ENCODE measurements around the gene RFTN1.

The RFTN1 gene

GRCh38 chr3:16401273-16401672 is 112.2 kb downstream of the RFTN1 start:
- Histone ChIP-seq H3K9me3 (ENCODE audit: control insufficient read depth in 1 of 2, low read length in 2 of 2) (no peaks in the 10 kb centered on the region), H3K27me3 (ENCODE audit: control insufficient read depth in 1 of 2, insufficient read depth in 2 of 2, low read length in 2 of 2) (no peaks in the 10 kb centered on the region), H3K4me1 (ENCODE audit: control insufficient read depth in 1 of 2, insufficient read depth in 2 of 2, low read length in 2 of 2) (peaks cover 0 to 4% of the 10 kb centered on the region in 2 donors), H3K36me3 (ENCODE audit: control insufficient read depth in 1 of 2, insufficient read depth in 2 of 2, low read length in 2 of 2) (no peaks in the 10 kb centered on the region), H3K27ac (ENCODE audit: low read depth, low read length) (no peak overlapping the region), H3K9ac (ENCODE audit: low read depth in 1 of 2, low read length in 2 of 2) (no peak overlapping the region), H3K4me3 (ENCODE audit: low read depth in 1 of 2, low read length in 2 of 2) (no peak overlapping the region)

- Histone ChIP-seq H3K4me1 (ENCODE audit: control insufficient read depth in 1 of 2, insufficient read depth in 2 of 2, low read length in 2 of 2) (peaks cover 0 to 4% of the 10 kb centered on the region in 2 donors), H3K36me3 (ENCODE audit: control insufficient read depth in 1 of 2, insufficient read depth in 2 of 2, low read length in 2 of 2) (no peaks in the 10 kb centered on the region), H3K4me3 (ENCODE audit: low read depth in 1 of 2, low read length in 2 of 2) (no peak overlapping the region), H3K9me3 (ENCODE audit: control insufficient read depth in 1 of 2, low read length in 2 of 2) (no peaks in the 10 kb centered on the region), H3K27ac (ENCODE audit: low read depth, low read length) (no peak overlapping the region), H3K27me3 (ENCODE audit: control insufficient read depth in 1 of 2, insufficient read depth in 2 of 2, low read length in 2 of 2) (no peaks in the 10 kb centered on the region), H3K9ac (ENCODE audit: low read depth in 1 of 2, low read length in 2 of 2) (no peak overlapping the region)
Measured at GRCh38 chr3:16400106-16400931, 113.2 kb downstream of the RFTN1 start.

- Histone ChIP-seq H3K27ac (ENCODE audit: low read depth, low read length) (no peak overlapping the region), H3K9me3 (ENCODE audit: control insufficient read depth in 1 of 2, low read length in 2 of 2) (no peaks in the 10 kb centered on the region), H3K27me3 (ENCODE audit: control insufficient read depth in 1 of 2, insufficient read depth in 2 of 2, low read length in 2 of 2) (no peaks in the 10 kb centered on the region), H3K9ac (ENCODE audit: low read depth in 1 of 2, low read length in 2 of 2) (no peak overlapping the region), H3K4me3 (ENCODE audit: low read depth in 1 of 2, low read length in 2 of 2) (no peak overlapping the region), H3K36me3 (ENCODE audit: control insufficient read depth in 1 of 2, insufficient read depth in 2 of 2, low read length in 2 of 2) (no peaks in the 10 kb centered on the region), H3K4me1 (ENCODE audit: control insufficient read depth in 1 of 2, insufficient read depth in 2 of 2, low read length in 2 of 2) (peaks cover 0 to 4% of the 10 kb centered on the region in 2 donors)
Measured at GRCh38 chr3:16399473-16399872, 114.0 kb downstream of the RFTN1 start.

- no peaks in the 10 kb centered on the region for H3K9me3 ChIP-seq (ENCODE audit: control insufficient read depth in 1 of 2, low read length in 2 of 2)
- no peaks in the 10 kb centered on the region for H3K36me3 ChIP-seq (ENCODE audit: control insufficient read depth in 1 of 2, insufficient read depth in 2 of 2, low read length in 2 of 2)
- H3K27ac ChIP-seq (ENCODE audit: low read depth, low read length) = no peak overlapping the region
- peaks cover 0 to 4% of the 10 kb centered on the region in 2 donors for H3K4me1 ChIP-seq (ENCODE audit: control insufficient read depth in 1 of 2, insufficient read depth in 2 of 2, low read length in 2 of 2)
- H3K4me3 ChIP-seq (ENCODE audit: low read depth in 1 of 2, low read length in 2 of 2) = no peak overlapping the region
- H3K27me3 ChIP-seq (ENCODE audit: control insufficient read depth in 1 of 2, insufficient read depth in 2 of 2, low read length in 2 of 2) = no peaks in the 10 kb centered on the region
- no peak overlapping the region for H3K9ac ChIP-seq (ENCODE audit: low read depth in 1 of 2, low read length in 2 of 2)
Measured at GRCh38 chr3:16398648-16399047, 114.9 kb downstream of the RFTN1 start.

GRCh38 chr3:16396202-16396601 is 117.3 kb downstream of the RFTN1 start:
- Histone ChIP-seq H3K4me3 (ENCODE audit: low read depth in 1 of 2, low read length in 2 of 2) (no peak overlapping the region), H3K4me1 (ENCODE audit: control insufficient read depth in 1 of 2, insufficient read depth in 2 of 2, low read length in 2 of 2) (peaks cover 0 to 4% of the 10 kb centered on the region in 2 donors), H3K36me3 (ENCODE audit: control insufficient read depth in 1 of 2, insufficient read depth in 2 of 2, low read length in 2 of 2) (no peaks in the 10 kb centered on the region), H3K27me3 (ENCODE audit: control insufficient read depth in 1 of 2, insufficient read depth in 2 of 2, low read length in 2 of 2) (no peaks in the 10 kb centered on the region), H3K9me3 (ENCODE audit: control insufficient read depth in 1 of 2, low read length in 2 of 2) (no peaks in the 10 kb centered on the region), H3K27ac (ENCODE audit: low read depth, low read length) (no peak overlapping the region), H3K9ac (ENCODE audit: low read depth in 1 of 2, low read length in 2 of 2) (no peak overlapping the region)

- Histone ChIP-seq H3K27ac (ENCODE audit: low read depth, low read length) (no peak overlapping the region), H3K9ac (ENCODE audit: low read depth in 1 of 2, low read length in 2 of 2) (no peak overlapping the region), H3K4me3 (ENCODE audit: low read depth in 1 of 2, low read length in 2 of 2) (no peak overlapping the region), H3K4me1 (ENCODE audit: control insufficient read depth in 1 of 2, insufficient read depth in 2 of 2, low read length in 2 of 2) (peaks cover 0 to 4% of the 10 kb centered on the region in 2 donors), H3K27me3 (ENCODE audit: control insufficient read depth in 1 of 2, insufficient read depth in 2 of 2, low read length in 2 of 2) (no peaks in the 10 kb centered on the region), H3K36me3 (ENCODE audit: control insufficient read depth in 1 of 2, insufficient read depth in 2 of 2, low read length in 2 of 2) (no peaks in the 10 kb centered on the region), H3K9me3 (ENCODE audit: control insufficient read depth in 1 of 2, low read length in 2 of 2) (no peaks in the 10 kb centered on the region)
Measured at GRCh38 chr3:16395212-16395611, 118.3 kb downstream of the RFTN1 start.

GRCh38 chr3:16394639-16395038 is 118.9 kb downstream of the RFTN1 start:
- Histone ChIP-seq H3K9me3 (ENCODE audit: control insufficient read depth in 1 of 2, low read length in 2 of 2) (no peaks in the 10 kb centered on the region), H3K36me3 (ENCODE audit: control insufficient read depth in 1 of 2, insufficient read depth in 2 of 2, low read length in 2 of 2) (no peaks in the 10 kb centered on the region), H3K27me3 (ENCODE audit: control insufficient read depth in 1 of 2, insufficient read depth in 2 of 2, low read length in 2 of 2) (no peaks in the 10 kb centered on the region), H3K9ac (ENCODE audit: low read depth in 1 of 2, low read length in 2 of 2) (no peak overlapping the region), H3K4me3 (ENCODE audit: low read depth in 1 of 2, low read length in 2 of 2) (no peak overlapping the region), H3K27ac (ENCODE audit: low read depth, low read length) (no peak overlapping the region), H3K4me1 (ENCODE audit: control insufficient read depth in 1 of 2, insufficient read depth in 2 of 2, low read length in 2 of 2) (peaks cover 3 to 4% of the 10 kb centered on the region in 2 donors)

GRCh38 chr3:16392717-16393116 is 120.8 kb downstream of the RFTN1 start:
- Histone ChIP-seq H3K9ac (ENCODE audit: low read depth in 1 of 2, low read length in 2 of 2) (no peak overlapping the region), H3K27ac (ENCODE audit: low read depth, low read length) (no peak overlapping the region), H3K27me3 (ENCODE audit: control insufficient read depth in 1 of 2, insufficient read depth in 2 of 2, low read length in 2 of 2) (no peaks in the 10 kb centered on the region), H3K36me3 (ENCODE audit: control insufficient read depth in 1 of 2, insufficient read depth in 2 of 2, low read length in 2 of 2) (no peaks in the 10 kb centered on the region), H3K4me1 (ENCODE audit: control insufficient read depth in 1 of 2, insufficient read depth in 2 of 2, low read length in 2 of 2) (peaks cover 0 to 5% of the 10 kb centered on the region in 2 donors), H3K4me3 (ENCODE audit: low read depth in 1 of 2, low read length in 2 of 2) (no peak overlapping the region), H3K9me3 (ENCODE audit: control insufficient read depth in 1 of 2, low read length in 2 of 2) (no peaks in the 10 kb centered on the region)

- Histone ChIP-seq H3K4me1 (ENCODE audit: control insufficient read depth in 1 of 2, insufficient read depth in 2 of 2, low read length in 2 of 2) (peaks cover 0 to 5% of the 10 kb centered on the region in 2 donors), H3K27me3 (ENCODE audit: control insufficient read depth in 1 of 2, insufficient read depth in 2 of 2, low read length in 2 of 2) (no peaks in the 10 kb centered on the region), H3K27ac (ENCODE audit: low read depth, low read length) (no peak overlapping the region), H3K9me3 (ENCODE audit: control insufficient read depth in 1 of 2, low read length in 2 of 2) (no peaks in the 10 kb centered on the region), H3K4me3 (ENCODE audit: low read depth in 1 of 2, low read length in 2 of 2) (no peak overlapping the region), H3K36me3 (ENCODE audit: control insufficient read depth in 1 of 2, insufficient read depth in 2 of 2, low read length in 2 of 2) (no peaks in the 10 kb centered on the region), H3K9ac (ENCODE audit: low read depth in 1 of 2, low read length in 2 of 2) (no peak overlapping the region)
Measured at GRCh38 chr3:16392065-16392464, 121.4 kb downstream of the RFTN1 start.

- Histone ChIP-seq H3K27ac (ENCODE audit: low read depth, low read length) (no peak overlapping the region), H3K36me3 (ENCODE audit: control insufficient read depth in 1 of 2, insufficient read depth in 2 of 2, low read length in 2 of 2) (no peaks in the 10 kb centered on the region), H3K9ac (ENCODE audit: low read depth in 1 of 2, low read length in 2 of 2) (no peak overlapping the region), H3K4me3 (ENCODE audit: low read depth in 1 of 2, low read length in 2 of 2) (no peak overlapping the region), H3K9me3 (ENCODE audit: control insufficient read depth in 1 of 2, low read length in 2 of 2) (no peaks in the 10 kb centered on the region), H3K27me3 (ENCODE audit: control insufficient read depth in 1 of 2, insufficient read depth in 2 of 2, low read length in 2 of 2) (no peaks in the 10 kb centered on the region), H3K4me1 (ENCODE audit: control insufficient read depth in 1 of 2, insufficient read depth in 2 of 2, low read length in 2 of 2) (peaks cover 5 to 6% of the 10 kb centered on the region in 2 donors)
Measured at GRCh38 chr3:16390581-16390980, 122.9 kb downstream of the RFTN1 start.

Measured in duodenal mucosa (tissue), 2 donors.